ENCODE measurements around the gene FAM124B.
"Not testable (repeated sequence)": the region's sequence is repeated elsewhere in the genome, so short reads cannot be mapped to it uniquely, and the experiment has no call there.

FAM124B gene

DNA sequence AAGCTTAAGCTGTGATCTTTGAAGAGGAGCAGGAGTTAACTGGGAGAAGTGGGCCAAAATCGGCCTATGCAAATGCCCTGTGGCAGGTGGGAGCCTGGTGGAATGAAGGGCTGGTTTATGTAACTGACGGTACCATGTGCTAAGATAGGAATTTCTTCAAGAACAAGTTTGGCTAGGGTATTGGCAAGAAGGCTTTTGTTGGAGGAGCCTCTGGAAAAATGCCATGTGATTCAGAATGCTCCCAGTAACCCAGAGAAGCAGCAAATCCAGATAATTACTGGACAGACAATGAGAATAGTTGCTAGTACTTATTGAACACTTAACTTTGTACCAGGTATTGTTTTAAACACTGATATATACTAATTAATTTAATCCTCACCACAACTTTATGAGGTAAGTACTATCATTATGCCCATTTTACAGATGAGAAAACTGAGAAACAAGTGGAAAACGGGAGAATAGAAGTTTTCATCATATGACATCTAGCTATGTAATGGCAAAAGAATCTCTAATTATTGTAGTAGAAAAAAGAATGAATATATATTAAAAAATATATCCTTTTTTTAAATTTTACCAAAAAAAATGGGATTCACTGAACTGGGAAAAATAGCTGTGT is 9.1 kb upstream of the FAM124B start:
- no peaks in the 10 kb centered on the region for H3K9me3 ChIP-seq (ENCODE audit: control insufficient read depth, insufficient read depth, low read length)
- no peak overlapping the region for H3K4me3 ChIP-seq (ENCODE audit: low read depth, low read length)
- no peaks in the 10 kb centered on the region for H3K27me3 ChIP-seq (ENCODE audit: control insufficient read depth, insufficient read depth, low read length)
- no peak overlapping the region for H3K9ac ChIP-seq (ENCODE audit: low read depth, low read length)
- no peaks in the 10 kb centered on the region for H3K36me3 ChIP-seq (ENCODE audit: control insufficient read depth, insufficient read depth, low read length)
- H3K4me1 ChIP-seq (ENCODE audit: control insufficient read depth, insufficient read depth, low read length): no peaks in the 10 kb centered on the region

DNA sequence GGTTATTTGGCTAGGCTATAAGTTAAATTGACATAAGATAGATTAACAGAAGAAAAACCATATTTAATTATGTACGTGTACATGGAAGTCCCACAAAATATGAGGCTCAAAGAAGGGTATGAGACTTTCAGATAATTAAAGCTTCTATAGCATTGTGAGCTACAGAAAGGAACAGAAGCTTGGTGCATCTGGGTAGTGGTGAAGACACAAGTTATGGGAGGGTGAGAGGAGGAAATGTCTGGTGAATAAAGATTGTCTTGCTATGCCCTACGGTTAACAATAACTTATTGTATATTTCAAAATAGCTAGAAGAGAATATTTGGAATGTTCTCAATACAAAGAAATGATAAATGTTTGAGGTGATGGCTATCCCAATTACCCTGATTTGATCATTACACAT is 6.8 kb upstream of the FAM124B start:
- H3K36me3 ChIP-seq (ENCODE audit: control insufficient read depth, insufficient read depth, low read length): no peaks in the 10 kb centered on the region
- H3K9ac ChIP-seq (ENCODE audit: low read depth, low read length): no peak overlapping the region
- no peaks in the 10 kb centered on the region for H3K9me3 ChIP-seq (ENCODE audit: control insufficient read depth, insufficient read depth, low read length)
- H3K27me3 ChIP-seq (ENCODE audit: control insufficient read depth, insufficient read depth, low read length): no peaks in the 10 kb centered on the region
- no peak overlapping the region for H3K4me3 ChIP-seq (ENCODE audit: low read depth, low read length)
- no peaks in the 10 kb centered on the region for H3K4me1 ChIP-seq (ENCODE audit: control insufficient read depth, insufficient read depth, low read length)

DNA sequence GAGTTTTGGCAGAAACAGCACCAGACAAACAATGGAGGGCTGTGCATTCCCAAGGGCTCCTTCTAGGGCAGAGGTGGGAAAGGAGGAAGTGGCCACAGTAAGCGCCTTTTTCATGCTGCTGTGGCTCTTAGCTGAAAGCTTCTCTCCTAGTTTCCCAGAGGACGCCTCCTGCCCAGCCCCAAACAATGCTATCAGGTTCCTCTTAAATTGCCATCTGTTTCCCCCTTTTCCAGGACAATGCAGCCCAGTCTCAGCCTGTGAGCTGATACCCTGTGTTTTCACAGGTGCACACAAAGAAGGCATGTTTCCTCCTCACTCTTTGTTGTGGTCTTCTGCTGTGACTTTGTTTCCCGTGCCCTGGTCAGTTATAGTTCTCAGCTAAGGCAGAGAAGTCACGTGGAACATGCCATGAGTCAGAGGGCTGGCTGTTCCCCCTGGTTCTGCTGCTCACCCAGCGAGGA is 5.4 kb upstream of the FAM124B start:
- Histone ChIP-seq H3K9me3 (ENCODE audit: control insufficient read depth, insufficient read depth, low read length) (no peaks in the 10 kb centered on the region), H3K4me1 (ENCODE audit: control insufficient read depth, insufficient read depth, low read length) (no peaks in the 10 kb centered on the region), H3K36me3 (ENCODE audit: control insufficient read depth, insufficient read depth, low read length) (no peaks in the 10 kb centered on the region), H3K27me3 (ENCODE audit: control insufficient read depth, insufficient read depth, low read length) (no peaks in the 10 kb centered on the region), H3K4me3 (ENCODE audit: low read depth, low read length) (no peak overlapping the region), H3K9ac (ENCODE audit: low read depth, low read length) (no peak overlapping the region)

DNA sequence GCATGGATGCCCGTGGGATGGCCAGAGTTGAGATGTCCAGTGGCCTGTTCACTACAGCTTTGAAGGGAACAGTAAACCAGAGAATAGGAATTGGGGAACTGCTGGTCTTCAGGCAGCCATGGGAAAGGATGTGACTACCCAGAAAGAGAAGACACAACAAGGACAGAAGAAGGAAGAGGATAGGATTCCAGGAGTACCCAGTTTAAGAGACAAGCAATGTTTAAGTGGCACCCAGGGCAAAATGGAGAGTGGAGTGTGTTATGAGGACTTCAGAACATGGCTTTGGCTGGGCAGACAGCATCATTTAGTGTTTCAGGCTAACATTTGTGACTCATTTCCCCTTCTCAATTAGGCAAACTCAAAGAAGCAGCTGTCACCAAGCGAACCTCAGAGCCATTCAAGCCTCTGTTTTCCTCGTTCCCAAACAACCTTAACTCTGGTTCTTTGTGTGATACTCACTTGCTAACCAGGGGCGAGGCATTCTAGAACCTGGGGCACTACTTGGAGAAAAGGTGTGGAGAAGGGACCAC is 4.0 kb upstream of the FAM124B start:
- Histone ChIP-seq H3K4me3 (ENCODE audit: low read depth, low read length) (no peak overlapping the region), H3K27me3 (ENCODE audit: control insufficient read depth, insufficient read depth, low read length) (no peaks in the 10 kb centered on the region), H3K36me3 (ENCODE audit: control insufficient read depth, insufficient read depth, low read length) (no peaks in the 10 kb centered on the region), H3K9me3 (ENCODE audit: control insufficient read depth, insufficient read depth, low read length) (no peaks in the 10 kb centered on the region), H3K4me1 (ENCODE audit: control insufficient read depth, insufficient read depth, low read length) (no peaks in the 10 kb centered on the region), H3K9ac (ENCODE audit: low read depth, low read length) (no peak overlapping the region)

DNA sequence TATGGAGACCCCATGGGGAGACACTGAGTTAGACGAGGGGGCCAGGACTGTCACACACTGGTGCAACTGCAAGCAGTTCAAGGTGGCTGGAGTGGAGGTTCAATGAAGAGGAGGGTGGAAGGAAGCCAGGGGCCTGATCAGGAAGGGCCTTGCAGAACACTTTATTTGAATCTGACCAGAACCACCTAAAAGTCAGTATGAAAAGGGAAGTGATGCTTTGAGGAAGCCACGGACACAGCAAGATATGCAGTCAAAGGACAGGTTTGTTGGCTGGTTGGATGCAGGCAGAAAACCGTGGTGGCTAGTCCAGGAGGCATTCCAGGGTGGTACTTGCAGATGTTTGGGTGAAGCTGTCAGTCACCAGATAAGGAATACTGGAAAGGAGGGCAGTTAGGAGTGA is 3.5 kb upstream of the FAM124B start:
- H3K4me3 ChIP-seq (ENCODE audit: low read depth, low read length): no peak overlapping the region
- H3K27me3 ChIP-seq (ENCODE audit: control insufficient read depth, insufficient read depth, low read length): no peaks in the 10 kb centered on the region
- H3K9me3 ChIP-seq (ENCODE audit: control insufficient read depth, insufficient read depth, low read length): no peaks in the 10 kb centered on the region
- no peaks in the 10 kb centered on the region for H3K36me3 ChIP-seq (ENCODE audit: control insufficient read depth, insufficient read depth, low read length)
- H3K4me1 ChIP-seq (ENCODE audit: control insufficient read depth, insufficient read depth, low read length): no peaks in the 10 kb centered on the region
- no peak overlapping the region for H3K9ac ChIP-seq (ENCODE audit: low read depth, low read length)

DNA sequence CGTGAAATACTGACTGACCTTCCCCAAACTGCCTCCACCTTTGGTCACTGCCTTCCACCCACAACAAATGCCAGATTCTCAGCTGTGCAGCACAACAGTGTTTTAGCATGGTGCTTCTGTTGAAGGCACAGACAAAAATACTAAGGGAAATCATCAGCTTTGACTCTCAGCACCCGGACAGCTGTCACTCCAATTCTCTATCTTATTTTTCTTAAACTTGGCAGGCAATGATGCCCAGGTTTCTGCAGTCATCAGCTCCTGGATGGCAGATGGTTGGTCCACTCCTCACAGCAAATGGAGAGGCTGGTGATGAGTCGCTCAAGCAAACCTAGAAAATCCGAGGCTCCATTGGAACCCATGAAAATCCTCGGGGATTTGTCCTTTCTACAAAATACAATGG is 2.9 kb upstream of the FAM124B start:
- Histone ChIP-seq H3K4me3 (ENCODE audit: low read depth, low read length) (no peak overlapping the region), H3K4me1 (ENCODE audit: control insufficient read depth, insufficient read depth, low read length) (no peaks in the 10 kb centered on the region), H3K36me3 (ENCODE audit: control insufficient read depth, insufficient read depth, low read length) (no peaks in the 10 kb centered on the region), H3K9ac (ENCODE audit: low read depth, low read length) (no peak overlapping the region), H3K9me3 (ENCODE audit: control insufficient read depth, insufficient read depth, low read length) (no peaks in the 10 kb centered on the region), H3K27me3 (ENCODE audit: control insufficient read depth, insufficient read depth, low read length) (no peaks in the 10 kb centered on the region)

DNA sequence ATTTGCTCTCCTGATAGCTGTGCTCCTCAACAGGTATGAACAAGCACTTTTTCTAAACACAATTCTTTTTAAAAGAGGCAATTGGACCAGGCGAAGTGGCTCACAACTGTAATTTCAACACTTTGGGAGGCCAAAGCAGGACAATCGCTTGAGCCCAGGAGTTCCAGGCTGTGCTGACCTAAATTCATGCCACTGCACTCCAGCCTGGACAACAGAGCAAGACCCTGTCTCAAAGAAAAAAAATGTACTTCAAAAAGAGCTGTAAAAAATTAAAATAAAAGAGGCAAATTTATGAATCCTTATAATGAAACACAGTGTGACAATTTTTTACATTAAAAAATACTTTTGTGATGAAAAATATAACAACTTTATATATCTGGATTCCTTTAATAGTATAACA is 1.8 kb upstream of the FAM124B start:
- no peaks in the 10 kb centered on the region for H3K4me1 ChIP-seq (ENCODE audit: control insufficient read depth, insufficient read depth, low read length)
- no peaks in the 10 kb centered on the region for H3K9me3 ChIP-seq (ENCODE audit: control insufficient read depth, insufficient read depth, low read length)
- no peaks in the 10 kb centered on the region for H3K27me3 ChIP-seq (ENCODE audit: control insufficient read depth, insufficient read depth, low read length)
- H3K36me3 ChIP-seq (ENCODE audit: control insufficient read depth, insufficient read depth, low read length): no peaks in the 10 kb centered on the region
- H3K4me3 ChIP-seq (ENCODE audit: low read depth, low read length): no peak overlapping the region
- no peak overlapping the region for H3K9ac ChIP-seq (ENCODE audit: low read depth, low read length)

DNA sequence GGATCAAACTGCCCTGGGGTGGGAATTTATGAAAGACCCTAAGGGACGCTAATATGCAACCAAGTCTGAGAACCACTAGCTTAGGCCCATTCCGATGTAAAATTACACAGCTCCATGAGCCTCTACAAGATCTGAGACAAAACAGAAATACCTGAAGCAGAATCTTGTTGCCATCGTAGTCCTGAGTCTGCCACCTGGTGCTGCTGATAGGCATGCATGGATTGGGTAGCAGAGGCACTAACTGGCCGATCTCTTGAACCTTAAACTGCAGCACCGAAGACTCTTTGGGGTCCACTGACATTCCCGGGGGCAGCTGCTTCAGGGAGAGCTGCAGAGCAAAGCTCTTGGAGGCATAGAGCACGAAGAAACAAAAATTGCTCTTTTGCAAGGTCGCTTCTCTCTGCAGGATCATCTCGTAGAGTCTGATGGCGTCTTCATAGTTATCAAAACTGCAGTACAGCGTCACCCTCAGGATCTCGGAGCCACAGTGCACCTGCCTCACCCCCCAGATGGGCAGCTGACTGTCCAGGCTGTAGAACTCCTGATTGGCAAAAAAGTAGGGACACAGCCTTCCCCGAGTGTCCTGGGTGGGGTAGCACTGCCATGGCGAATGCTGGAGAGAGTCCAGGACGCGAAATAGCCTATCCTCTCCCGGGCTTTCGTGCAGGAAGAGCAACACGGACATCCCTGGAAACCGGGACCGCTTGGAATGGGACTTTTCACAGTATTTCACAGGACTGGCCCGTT is 848 bp downstream of the FAM124B start:
- Histone ChIP-seq H3K9me3 (ENCODE audit: control insufficient read depth, insufficient read depth, low read length) (no peaks in the 10 kb centered on the region), H3K36me3 (ENCODE audit: control insufficient read depth, insufficient read depth, low read length) (no peaks in the 10 kb centered on the region), H3K4me3 (ENCODE audit: low read depth, low read length) (no peak overlapping the region), H3K27me3 (ENCODE audit: control insufficient read depth, insufficient read depth, low read length) (no peaks in the 10 kb centered on the region), H3K9ac (ENCODE audit: low read depth, low read length) (no peak overlapping the region), H3K4me1 (ENCODE audit: control insufficient read depth, insufficient read depth, low read length) (no peaks in the 10 kb centered on the region)

DNA sequence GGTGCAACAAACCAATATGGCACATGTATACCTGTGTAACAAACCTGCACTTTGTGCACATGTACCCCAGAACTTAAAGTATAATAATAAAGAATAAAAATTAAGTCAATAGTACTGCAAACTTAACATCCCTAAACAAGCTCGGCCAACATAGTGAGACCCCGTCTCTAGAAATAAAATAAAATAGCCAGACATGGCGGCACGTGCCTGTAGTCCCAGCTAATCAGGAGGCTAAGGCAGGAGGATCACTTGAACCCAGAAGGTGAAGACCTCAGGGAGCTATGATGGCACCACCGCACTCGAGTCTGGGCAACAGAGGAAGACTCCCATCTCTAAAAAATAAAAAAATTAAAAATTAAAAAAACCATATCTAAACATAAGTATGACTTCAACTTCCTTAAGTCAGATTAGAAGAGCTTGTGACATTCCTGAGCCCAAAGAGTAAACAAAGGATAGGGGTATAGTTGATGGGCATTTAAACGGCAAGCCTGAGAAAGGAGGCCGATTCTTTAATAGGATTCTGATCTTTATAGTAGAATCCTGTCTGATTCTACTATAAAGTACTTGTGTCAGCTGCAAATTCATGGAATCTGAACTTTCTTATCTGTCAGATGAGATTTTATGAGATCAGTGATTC is 1.6 kb downstream of the FAM124B start:
- H3K4me1 ChIP-seq (ENCODE audit: control insufficient read depth, insufficient read depth, low read length): no peaks in the 10 kb centered on the region
- H3K27me3 ChIP-seq (ENCODE audit: control insufficient read depth, insufficient read depth, low read length): no peaks in the 10 kb centered on the region
- H3K9ac ChIP-seq (ENCODE audit: low read depth, low read length): no peak overlapping the region
- H3K9me3 ChIP-seq (ENCODE audit: control insufficient read depth, insufficient read depth, low read length): no peaks in the 10 kb centered on the region
- H3K4me3 ChIP-seq (ENCODE audit: low read depth, low read length): no peak overlapping the region
- H3K36me3 ChIP-seq (ENCODE audit: control insufficient read depth, insufficient read depth, low read length): no peaks in the 10 kb centered on the region

DNA sequence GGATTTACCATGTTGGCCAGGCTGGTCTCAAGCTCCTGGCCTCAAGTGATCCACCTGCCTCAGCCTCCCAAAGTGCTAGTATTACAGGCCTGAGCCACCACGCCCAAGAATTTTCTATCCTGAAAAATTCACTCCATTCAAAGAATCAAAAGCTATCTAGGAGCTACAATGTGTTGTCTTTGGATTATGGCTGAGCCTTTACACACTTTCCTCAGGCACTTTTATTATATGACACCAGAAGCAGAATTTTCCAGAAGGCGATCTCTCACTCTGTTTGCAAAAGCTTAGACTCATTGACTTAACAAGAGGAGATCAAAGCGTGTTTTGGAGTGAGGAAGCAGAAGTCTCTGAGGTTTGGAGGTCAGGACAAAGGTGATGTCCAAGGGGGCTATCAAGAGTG is 3.6 kb downstream of the FAM124B start:
- no peak overlapping the region for H3K9ac ChIP-seq (ENCODE audit: low read depth, low read length)
- no peaks in the 10 kb centered on the region for H3K9me3 ChIP-seq (ENCODE audit: control insufficient read depth, insufficient read depth, low read length)
- no peaks in the 10 kb centered on the region for H3K36me3 ChIP-seq (ENCODE audit: control insufficient read depth, insufficient read depth, low read length)
- H3K4me1 ChIP-seq (ENCODE audit: control insufficient read depth, insufficient read depth, low read length): no peaks in the 10 kb centered on the region
- H3K4me3 ChIP-seq (ENCODE audit: low read depth, low read length): no peak overlapping the region
- no peaks in the 10 kb centered on the region for H3K27me3 ChIP-seq (ENCODE audit: control insufficient read depth, insufficient read depth, low read length)

DNA sequence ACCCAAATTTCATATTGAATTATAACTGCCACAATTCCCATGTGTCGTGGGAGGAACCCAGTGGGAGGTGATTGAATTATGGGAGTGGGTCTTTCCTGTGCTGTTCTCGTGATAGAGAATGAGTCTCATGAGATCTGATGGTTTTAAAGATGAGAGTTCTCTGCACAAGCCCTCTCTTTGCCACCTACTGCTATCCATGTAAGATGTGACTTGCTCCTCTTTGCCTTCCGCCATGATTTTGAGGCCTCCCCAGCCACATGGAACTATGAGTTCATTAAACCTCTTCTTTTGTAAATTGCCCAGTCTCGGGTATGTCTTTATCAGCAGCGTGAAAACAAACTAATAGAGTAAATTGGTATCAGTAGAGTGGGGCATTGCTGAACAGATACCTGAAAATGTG is 4.8 kb downstream of the FAM124B start:
- H3K4me1 ChIP-seq (ENCODE audit: control insufficient read depth, insufficient read depth, low read length); H3K4me3 ChIP-seq (ENCODE audit: low read depth, low read length); H3K9ac ChIP-seq (ENCODE audit: low read depth, low read length); H3K36me3 ChIP-seq (ENCODE audit: control insufficient read depth, insufficient read depth, low read length); H3K27me3 ChIP-seq (ENCODE audit: control insufficient read depth, insufficient read depth, low read length); H3K9me3 ChIP-seq (ENCODE audit: control insufficient read depth, insufficient read depth, low read length): not testable (repeated sequence)

Measured in iPS-15b (cell line).